GM12878 (cell line): ENCODE results near the gene TMEM91. TPM values are rescaled to one million over a fixed set of nuclear protein-coding genes. Genes with fewer than 3 reads are reported as not detected.

Source experiments
- ATAC-seq: fragments of 200-7000 bp; cut with Tn5 transposase; 3 replicates; pipeline ENCODE4 v1.9.1; 2020; ENCODE audit warnings: mild to moderate bottlenecking, moderate library complexity
- BruUV-seq: library from RNA; stranded (reverse); fragments of 400-500 nt; replicated peaks from 2 replicates; lab custom pipeline; 2021; lab: Mats Ljungman, UMichigan
- CTCF ChIA-PET: fragments of 300-600 bp; sonication (Branson Sonifier 250); formaldehyde crosslinking; extraction: SDS; loops from one replicate; lab custom pipeline; 2021; ENCODE audit warnings: inconsistent platforms; lab: Yijun Ruan, JAX
- POLR2A ChIA-PET: fragments of 350-600 bp; formaldehyde crosslinking; extraction: SDS; loops from one replicate; lab custom pipeline; 2021; ENCODE audit warnings: inconsistent platforms; lab: Charles Lee
- RAD21 ChIA-PET: fragments of 300-600 bp; sonication (Branson Sonifier 250); formaldehyde crosslinking; loops from one replicate; lab custom pipeline; 2023; ENCODE audit warnings: antibody characterized with exemption; ENCODE audit not compliant: unreplicated experiment; lab: Charles Lee
- SMC1A ChIA-PET: fragments of 300-600 bp; sonication (Branson Sonifier 250); formaldehyde crosslinking; loops from one replicate; lab custom pipeline; 2023; ENCODE audit not compliant: unreplicated experiment, uncharacterized antibody; lab: Charles Lee
- DNase-seq: peaks from one replicate; pipeline ENCODE4 v3.0.0-alpha.2; 2011; ENCODE audit warnings: low read depth, low spot score
- FAIRE-seq: peaks from 3 replicates; lab custom pipeline; 2011; peaks lifted over from hg19 to GRCh38; lab: Jason Lieb, UNC
- H2AFZ ChIP-seq: 2 replicates; pipeline ENCODE4 v1.6.0; 2011; ENCODE audit warnings: low read depth, low read length, control low read depth; ENCODE audit not compliant: control insufficient read depth
- H3K27ac ChIP-seq: 2 replicates; pipeline ENCODE4 v1.5.1; 2011; ENCODE audit warnings: control low read depth; ENCODE audit not compliant: control insufficient read depth, insufficient read depth
- H3K27me3 ChIP-seq, 2 experiments: replicated peaks in 1 of 2; 2 replicates each; pipeline versions ENCODE4 v1.6.0 to v1.6.1; 2011; ENCODE audit warnings: low read length in 1 of 2; ENCODE audit not compliant: control insufficient read depth in 2 of 2, insufficient read depth in 2 of 2
- H3K36me3 ChIP-seq, 2 experiments: 2 replicates each; pipeline ENCODE4 v1.5.1; 2011; ENCODE audit warnings: low read length in 1 of 2; ENCODE audit not compliant: control insufficient read depth in 2 of 2, insufficient read depth in 2 of 2
- H3K4me1 ChIP-seq: 2 replicates; pipeline ENCODE4 v1.6.1; 2011; ENCODE audit warnings: mild to moderate bottlenecking, low read length, moderate library complexity, mixed read lengths; ENCODE audit not compliant: control insufficient read depth, insufficient read depth
- H3K4me2 ChIP-seq: 2 replicates; pipeline ENCODE4 v1.6.0; 2011; ENCODE audit warnings: control low read depth; ENCODE audit not compliant: control insufficient read depth, insufficient read depth
- H3K4me3 ChIP-seq: fragments of 200-600 bp; sonication (generic); 2 replicates; pipeline ENCODE4 v1.5.1; 2016
- H3K79me2 ChIP-seq: 2 replicates; pipeline ENCODE4 v1.6.0; 2011; ENCODE audit warnings: low read length; ENCODE audit not compliant: control insufficient read depth, insufficient read depth
- H3K9ac ChIP-seq: 2 replicates; pipeline ENCODE4 v1.8.0; 2011; ENCODE audit warnings: low read length, control low read depth, mixed read lengths; ENCODE audit not compliant: control insufficient read depth, insufficient read depth
- H3K9me3 ChIP-seq: replicated peaks from 3 replicates; pipeline ENCODE4 v1.5.1; 2011; ENCODE audit warnings: mild to moderate bottlenecking, low read length; ENCODE audit not compliant: control insufficient read depth, insufficient read depth
- H4K20me1 ChIP-seq: 2 replicates; pipeline ENCODE4 v1.6.0; 2011; ENCODE audit not compliant: control insufficient read depth, insufficient read depth
- ASH2L ChIP-seq: fragments of 300-600, 200-600 bp; sonication (generic); IDR thresholded peaks from 2 replicates; pipeline ENCODE4 v1.6.1; 2017; ENCODE audit warnings: low read depth, mild to moderate bottlenecking, borderline replicate concordance
- BHLHE40 ChIP-seq, 2 experiments: fragments of 450-650 bp in 1 of 2; IDR thresholded peaks; 2 replicates each; pipeline ENCODE4 v1.6.1; 2011 to 2017; ENCODE audit warnings: low read depth in 2 of 2, borderline replicate concordance in 1 of 2, improper control_type of control experiment in 1 of 2, low read length in 1 of 2, mild to moderate bottlenecking in 1 of 2
- CBFB ChIP-seq: IDR thresholded peaks from 2 replicates; pipeline ENCODE4 v1.6.1; 2016; ENCODE audit warnings: antibody characterized with exemption, low read depth
- EED ChIP-seq: sonication (generic); IDR thresholded peaks from 2 replicates; pipeline ENCODE4 v1.6.1; 2016; ENCODE audit warnings: antibody characterized with exemption, low read depth
- ESRRA ChIP-seq: IDR thresholded peaks from 2 replicates; pipeline ENCODE4 v1.6.1; 2012; ENCODE audit warnings: mild to moderate bottlenecking, low read length, improper control_type of control experiment
- FOS ChIP-seq: IDR thresholded peaks from 3 replicates; pipeline ENCODE4 v1.6.1; 2011; ENCODE audit warnings: borderline replicate concordance; ENCODE audit not compliant: insufficient read length; ENCODE audit errors: extremely low read depth
- FOXK2 ChIP-seq: fragments of 450-650 bp; IDR thresholded peaks from 2 replicates; pipeline ENCODE4 v1.6.1; 2017; ENCODE audit warnings: mild to moderate bottlenecking, moderate library complexity
- GABPA ChIP-seq: IDR thresholded peaks from 2 replicates; pipeline ENCODE4 v1.6.1; 2014; ENCODE audit warnings: antibody characterized with exemption, low read depth, mild to moderate bottlenecking, inconsistent platforms
- IKZF2 ChIP-seq, 2 experiments: fragments of 450-650 bp; IDR thresholded peaks; 2 replicates each; pipeline ENCODE4 v1.6.1; 2017; ENCODE audit warnings: mild to moderate bottlenecking in 2 of 2, moderate library complexity in 2 of 2
- KAT2A ChIP-seq: conservative IDR thresholded peaks from 2 replicates; pipeline ENCODE4 v1.6.1; 2011; ENCODE audit warnings: low read depth, low read length; ENCODE audit not compliant: control insufficient read depth
- LARP7 ChIP-seq: fragments of 450-650 bp; IDR thresholded peaks from 2 replicates; pipeline ENCODE4 v1.6.1; 2017; ENCODE audit warnings: mild to moderate bottlenecking
- NFYA ChIP-seq: IDR thresholded peaks from 2 replicates; pipeline ENCODE4 v1.6.1; 2011; ENCODE audit warnings: low read depth, mild to moderate bottlenecking, low read length, improper control_type of control experiment, borderline replicate concordance
- PML ChIP-seq: IDR thresholded peaks from 2 replicates; pipeline ENCODE4 v1.6.1; 2012; ENCODE audit warnings: low read length, inconsistent platforms
- POLR2A ChIP-seq: IDR thresholded peaks from 2 replicates; pipeline ENCODE4 v1.6.1; 2011; ENCODE audit warnings: low read depth, mild to moderate bottlenecking, low read length
- SIX5 ChIP-seq: IDR thresholded peaks from 2 replicates; pipeline ENCODE4 v1.6.1; 2011; ENCODE audit warnings: mild to moderate bottlenecking, low read depth, low read length, moderate library complexity; ENCODE audit not compliant: severe bottlenecking
- SMAD1 ChIP-seq: fragments of 450-650 bp; IDR thresholded peaks from 2 replicates; pipeline ENCODE4 v1.6.1; 2018; ENCODE audit warnings: mild to moderate bottlenecking, low read depth; ENCODE audit not compliant: partially characterized antibody
- SREBF1 ChIP-seq: IDR thresholded peaks from 2 replicates; pipeline ENCODE4 v1.6.1; 2012; ENCODE audit warnings: mild to moderate bottlenecking, low read length
- STAT1 ChIP-seq: fragments of 450-650 bp; conservative IDR thresholded peaks from 2 replicates; pipeline ENCODE4 v1.6.1; 2014; ENCODE audit warnings: antibody characterized with exemption, mild to moderate bottlenecking
- ZNF274 ChIP-seq: IDR thresholded peaks from one replicate; pipeline ENCODE4 v1.8.0; 2011; ENCODE audit not compliant: insufficient read length, insufficient read depth
- WGBS: methylation state at CpG from one replicate; pipeline ENCODE4 v1.1.6; 2016; ENCODE audit warnings: low lambda C conversion rate; ENCODE audit not compliant: insufficient replicate concordance, insufficient coverage; ENCODE audit errors: missing lambda C conversion rate; 5-methylcytosine and 5-hydroxymethylcytosine counted together
- in situ Hi-C: fragments of 300-500 bp; cut with MboI; formaldehyde crosslinking; loops from 9 replicates; pipeline ENCODE4 v1.14.3; 2018; ENCODE audit warnings: mixed read lengths
- intact Hi-C: fragments of 100-400 bp; cut with micrococcal nuclease; formaldehyde crosslinking; loops from one replicate; pipeline ENCODE4 v1.14.2; 2022; ENCODE audit not compliant: unreplicated experiment
- polyA plus RNA-seq, 11 experiments: library from polyadenylated mRNA; depleted of rRNA in 4 of 11; unstranded in 6 of 11; stranded (reverse) in 5 of 11; fragments of >200 nt; fragmentation: Nextera tagmentation in 4 of 11; fragmentation: Illumina TruSeq in 1 of 11; extraction: Ambion mirVana in 4 of 11; extraction: Trizol in 1 of 11; gene quantifications; 1 replicate in 1 of 11; 2 replicates in 10 of 11; pipeline versions ENCODE4 v1.2.1 to v1.2.3, GENCODE V29; 2011 to 2016; ENCODE audit warnings: inconsistent platforms in 2 of 11, missing spikeins in 2 of 11, low read depth in 1 of 11
- total RNA-seq, 4 experiments: library from RNA; depleted of rRNA in 3 of 4; stranded (reverse); fragments of >200 nt in 3 of 4; fragmentation: Illumina TruSeq in 1 of 4; extraction: Trizol in 1 of 4; gene quantifications; 2 replicates each; pipeline versions ENCODE4 v1.2.1 to v1.2.3, GENCODE V29; 2013 to 2021
- TF ChIP-seq, protein P1 (sequence below): fragments of 450-650 bp; IDR thresholded peaks from 2 replicates; pipeline ENCODE4 v1.6.1; 2017; ENCODE audit warnings: borderline replicate concordance

The TMEM91 gene
- total and polyA plus RNA-seq, 10 of the 15 experiments (the other 5 are each of a cell fraction or from before 2014, with no cell fraction given): 1.5 to 5.5 (median 2.7) TPM

DNA sequence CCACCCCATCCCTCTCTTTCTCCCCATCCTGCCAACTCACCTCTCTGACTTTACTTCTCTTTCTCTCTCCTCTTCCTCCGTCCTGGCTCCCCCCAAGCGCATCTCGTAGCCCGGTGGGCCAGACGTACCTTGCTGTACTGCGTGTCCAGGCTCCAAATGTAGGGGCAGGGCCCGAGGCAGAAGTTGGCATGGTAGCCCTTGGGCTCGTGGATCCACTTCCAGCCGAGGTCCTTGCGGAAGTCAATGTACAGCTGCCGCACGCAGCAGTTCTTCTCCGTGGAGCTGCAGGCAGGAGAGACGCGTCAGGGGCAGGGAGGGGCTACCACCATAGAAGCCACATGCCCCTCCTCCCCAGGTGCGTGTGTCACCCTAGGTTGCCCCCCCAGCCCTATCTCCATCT is 44.3 kb upstream of the TMEM91 start:
- no TSS peak for BruUV-seq
- in situ Hi-C loops: no loop called here
- ChIA-PET POLR2A (no interaction called here), RAD21 (no interaction called here), CTCF (interaction anchor here (0.6 kb wide), 2 partner anchors 582 to 651 kb away, joined by 3 read pairs; no protein-coding TSS in a partner anchor), SMC1A (no interaction called here)
- TF ChIP-seq SIX5 (no peak), POLR2A (peak; percentile 15; the same call in 1 of the 2 replicates)
- Histone ChIP-seq H2AFZ (no peak overlapping the region), H3K27ac (no peak overlapping the region), H3K9ac (no peak overlapping the region), H3K4me2 (no peak overlapping the region), H3K36me3 (peaks cover 16 to 20% of the 10 kb centered on the region in 2 experiments), H3K9me3 (no peaks in the 10 kb centered on the region), H4K20me1 (no peaks in the 10 kb centered on the region), H3K4me3 (no peak overlapping the region), H3K27me3 (no peaks in the 10 kb centered on the region), H3K4me1 (peaks cover 34% of the 10 kb centered on the region), H3K79me2 (peaks cover 9% of the 10 kb centered on the region)
- DNase-seq: no peak
- intact Hi-C loops: no loop called here
- ATAC-seq: no peak
- no peak for FAIRE-seq
- WGBS: 97% methylated on average over 16 of the region's 16 CpGs

DNA sequence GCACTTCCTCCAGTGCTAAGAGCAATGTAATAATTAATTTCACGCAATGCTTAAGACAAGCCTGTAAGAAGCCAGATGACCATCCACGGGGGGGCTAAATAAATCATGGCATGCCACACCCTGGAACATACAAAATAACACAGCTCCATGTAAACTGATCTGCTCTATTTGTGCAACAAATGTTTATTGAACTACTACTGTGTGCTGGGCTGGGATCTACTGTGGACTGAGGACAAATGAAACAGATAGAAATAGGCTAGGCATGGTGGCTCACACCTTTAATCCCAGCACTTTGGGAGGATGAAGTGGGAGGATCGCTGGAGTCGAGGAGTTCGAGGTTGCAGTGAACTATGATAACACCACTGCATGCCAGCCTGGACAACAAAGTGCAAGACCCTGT is 43.9 kb upstream of the TMEM91 start:
- no peak for DNase-seq
- no peak for ATAC-seq
- no peak for FAIRE-seq
- intact Hi-C loops: no loop called here
- WGBS: 99% methylated on average over 5 of the region's 5 CpGs
- SMC1A ChIA-PET: no interaction called here
- Histone ChIP-seq H3K4me1 (peaks cover 29% of the 10 kb centered on the region), H3K9me3 (no peaks in the 10 kb centered on the region)
- CTCF ChIA-PET: no interaction called here
- TF ChIP-seq POLR2A (no peak), FOS (no peak), SMAD1 (no peak), FOXK2 (no peak), ESRRA (no peak), GABPA (no peak), IKZF2 (IDR thresholded peaks at IDR 0.05) (no peak), EED (no peak), BHLHE40 (IDR thresholded peaks at IDR 0.05; ENCODE audit: borderline replicate concordance in 1 of 2, low read depth in 2 of 2, low read length in 1 of 2) (no peak), PML (no peak), ZNF274 (no peak), NFYA (no peak), CBFB (no peak), KAT2A (no peak), ASH2L (no peak), SREBF1 (no peak), STAT1 (no peak), LARP7 (no peak)
- TF ChIP-seq, protein P1, sequence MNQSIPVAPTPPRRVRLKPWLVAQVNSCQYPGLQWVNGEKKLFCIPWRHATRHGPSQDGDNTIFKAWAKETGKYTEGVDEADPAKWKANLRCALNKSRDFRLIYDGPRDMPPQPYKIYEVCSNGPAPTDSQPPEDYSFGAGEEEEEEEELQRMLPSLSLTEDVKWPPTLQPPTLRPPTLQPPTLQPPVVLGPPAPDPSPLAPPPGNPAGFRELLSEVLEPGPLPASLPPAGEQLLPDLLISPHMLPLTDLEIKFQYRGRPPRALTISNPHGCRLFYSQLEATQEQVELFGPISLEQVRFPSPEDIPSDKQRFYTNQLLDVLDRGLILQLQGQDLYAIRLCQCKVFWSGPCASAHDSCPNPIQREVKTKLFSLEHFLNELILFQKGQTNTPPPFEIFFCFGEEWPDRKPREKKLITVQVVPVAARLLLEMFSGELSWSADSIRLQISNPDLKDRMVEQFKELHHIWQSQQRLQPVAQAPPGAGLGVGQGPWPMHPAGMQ: no peak
- TF ChIP-seq, all 136 proteins: peak for 0
- Histone ChIP-seq H2AFZ (no peak overlapping the region), H3K9ac (no peak overlapping the region), H3K4me2 (no peak overlapping the region), H3K79me2 (peaks cover 4% of the 10 kb centered on the region), H3K27me3 (no peaks in the 10 kb centered on the region), H3K4me3 (no peak overlapping the region), H3K36me3 (peaks cover 16 to 20% of the 10 kb centered on the region in 2 experiments), H4K20me1 (no peaks in the 10 kb centered on the region), H3K27ac (no peak overlapping the region)
- in situ Hi-C loops: no loop called here
- BruUV-seq: no TSS peak
- ChIA-PET RAD21 (no interaction called here), POLR2A (no interaction called here)
